GM12891 (cell line): ENCODE data around the gene FILIP1L.

Source experiments
- POLR2A ChIP-seq: IDR thresholded peaks from 2 replicates; pipeline ENCODE4 v1.6.1; 2011; ENCODE audit warnings: low read depth, low read length, control low read depth
- POLR2AphosphoS5 ChIP-seq: IDR thresholded peaks from 2 replicates; pipeline ENCODE4 v1.6.1; 2011; ENCODE audit warnings: low read depth, low read length, control low read depth

GRCh38 chr3:100081311-100081710, 33.0 kb downstream of the FILIP1L start:
- TF ChIP-seq POLR2AphosphoS5 = no peak
- TF ChIP-seq POLR2A = no peak
